Transverse colon (tissue), 4 donors: ENCODE measurements around the gene NUTF2. TPM values are rescaled to one million over a fixed set of nuclear protein-coding genes. Genes with fewer than 3 reads are reported as not detected.
"Not testable (repeated sequence)": the region's sequence is repeated elsewhere in the genome, so short reads cannot be mapped to it uniquely, and the experiment has no call there.

Source experiments
- DNase-seq: peaks from one replicate; pipeline ENCODE4 v3.0.0-alpha.2; 2019
- H3K27ac ChIP-seq, 4 donors: fragments of 200-600 bp; sonication (generic); 2 replicates each; pipeline ENCODE4 v1.5.1; 2016 to 2018; ENCODE audit warnings: inconsistent platforms in 4 of 4
- H3K27me3 ChIP-seq: fragments of 200-600 bp; sonication (generic); 2 replicates; pipeline ENCODE4 v1.5.1; 2017; ENCODE audit warnings: inconsistent platforms
- H3K36me3 ChIP-seq, 4 donors: fragments of 200-600 bp; sonication (generic); 2 replicates each; pipeline ENCODE4 v1.5.1; 2017 to 2019; ENCODE audit warnings: inconsistent platforms in 4 of 4
- H3K4me1 ChIP-seq, 4 donors: fragments of 200-600 bp; sonication (generic); 2 replicates each; pipeline ENCODE4 v1.5.1; 2017 to 2020; ENCODE audit warnings: inconsistent platforms in 4 of 4
- H3K4me3 ChIP-seq, 4 donors: fragments of 200-600 bp; sonication (generic); 1 replicate in 1 of 4; 2 replicates in 3 of 4; pipeline versions ENCODE4 v1.5.1 to v1.6.1; 2017 to 2019; ENCODE audit warnings: inconsistent platforms in 4 of 4
- H3K9me3 ChIP-seq, 2 donors: fragments of 200-600 bp; sonication (generic); 2 replicates each; pipeline ENCODE4 v1.5.1; 2017 to 2019; ENCODE audit warnings: inconsistent platforms in 2 of 2
- EP300 ChIP-seq: sonication (generic); formaldehyde crosslinking; IDR thresholded peaks from one replicate; pipeline ENCODE4 v1.6.1; 2017; ENCODE audit warnings: antibody characterized with exemption, low read depth
- POLR2A ChIP-seq: fragments of 450-650 bp; IDR thresholded peaks from one replicate; pipeline ENCODE4 v1.6.1; 2016; ENCODE audit warnings: antibody characterized with exemption, mild to moderate bottlenecking, moderate library complexity
- POLR2AphosphoS5 ChIP-seq, 3 donors: sonication (generic); formaldehyde crosslinking; IDR thresholded peaks; one replicate each; pipeline ENCODE4 v1.6.1; 2016; ENCODE audit warnings: antibody characterized with exemption in 3 of 3
- WGBS, 2 donors: methylation state at CpG; one replicate each; pipeline ENCODE4 v1.1.5; 2018; ENCODE audit warnings: low coverage in 1 of 2; 5-methylcytosine and 5-hydroxymethylcytosine counted together
- in situ Hi-C, 4 donors: fragments of 200-750 bp; cut with MboI; loops; one replicate each; pipeline versions ENCODE4 v1.15.0 to v1.15.1; 2017; ENCODE audit warnings: low sequenced_read_pairs in 3 of 4, low pct_ligation_motif_present in 1 of 4, low pct_unique_long_range_greater_than_20kb in 1 of 4
- intact Hi-C: fragments of 100-400 bp; cut with DNase I; formaldehyde crosslinking; loops from one replicate; pipeline ENCODE4 v1.15.1; 2023; ENCODE audit warnings: low total_unique reads
- total RNA-seq, 4 donors: library from RNA; depleted of rRNA; stranded (reverse); fragments of >200 nt; gene quantifications; one replicate each; pipeline ENCODE4 v1.1.0, GENCODE V29; 2016
- TF ChIP-seq, protein P1 (sequence below), 5 experiments: fragments of 200-600 bp in 3 of 5; fragments of 450-650 bp in 2 of 5; sonication (generic) in 3 of 5; IDR thresholded peaks; 1 replicate in 2 of 5; 2 replicates in 3 of 5; pipeline ENCODE4 v1.5.1; 2016 to 2017; ENCODE audit warnings: antibody characterized with exemption in 5 of 5, inconsistent platforms in 3 of 5, mild to moderate bottlenecking in 2 of 5, moderate library complexity in 1 of 5

NUTF2 gene
- total RNA-seq, 4 donors from 2014 or later: 75.2 to 131 (median 89.0) TPM

- DNase-seq: no peak
- 0% methylated on average over 3 of the region's 3 CpGs; no CpG with 5 or more reads in 1 of the 2 donors for WGBS, 2 donors
- intact Hi-C loops: no loop called here
- Histone ChIP-seq H3K4me1 (peaks cover 0 to 18% (median 9%) of the 10 kb centered on the region in 4 donors), H3K27me3 (no peaks in the 10 kb centered on the region), H3K36me3 (peaks cover 0 to 10% (median 0%) of the 10 kb centered on the region in 4 donors), H3K27ac (peak overlapping the region; percentile 71 to 86 (median 84)), H3K4me3 (peak overlapping the region; percentile 71 to 97 (median 84)), H3K9me3 (no peaks in the 10 kb centered on the region)
- TF ChIP-seq EP300 (no peak), POLR2A (no peak)
- TF ChIP-seq, protein P1, sequence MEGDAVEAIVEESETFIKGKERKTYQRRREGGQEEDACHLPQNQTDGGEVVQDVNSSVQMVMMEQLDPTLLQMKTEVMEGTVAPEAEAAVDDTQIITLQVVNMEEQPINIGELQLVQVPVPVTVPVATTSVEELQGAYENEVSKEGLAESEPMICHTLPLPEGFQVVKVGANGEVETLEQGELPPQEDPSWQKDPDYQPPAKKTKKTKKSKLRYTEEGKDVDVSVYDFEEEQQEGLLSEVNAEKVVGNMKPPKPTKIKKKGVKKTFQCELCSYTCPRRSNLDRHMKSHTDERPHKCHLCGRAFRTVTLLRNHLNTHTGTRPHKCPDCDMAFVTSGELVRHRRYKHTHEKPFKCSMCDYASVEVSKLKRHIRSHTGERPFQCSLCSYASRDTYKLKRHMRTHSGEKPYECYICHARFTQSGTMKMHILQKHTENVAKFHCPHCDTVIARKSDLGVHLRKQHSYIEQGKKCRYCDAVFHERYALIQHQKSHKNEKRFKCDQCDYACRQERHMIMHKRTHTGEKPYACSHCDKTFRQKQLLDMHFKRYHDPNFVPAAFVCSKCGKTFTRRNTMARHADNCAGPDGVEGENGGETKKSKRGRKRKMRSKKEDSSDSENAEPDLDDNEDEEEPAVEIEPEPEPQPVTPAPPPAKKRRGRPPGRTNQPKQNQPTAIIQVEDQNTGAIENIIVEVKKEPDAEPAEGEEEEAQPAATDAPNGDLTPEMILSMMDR (IDR thresholded peaks at IDR 0.05): no peak
- in situ Hi-C loops: no loop called here
Measured at GRCh38 chr16:67833030-67833414, 13.7 kb upstream of the NUTF2 start.

GRCh38 chr16:67833415-67834241 is 13.1 kb upstream of the NUTF2 start:
- Histone ChIP-seq H3K4me1 (peaks cover 0 to 18% (median 9%) of the 10 kb centered on the region in 4 donors), H3K27me3 (no peaks in the 10 kb centered on the region), H3K27ac (peak overlapping the region; percentile 71 to 86 (median 84)), H3K9me3 (no peaks in the 10 kb centered on the region), H3K36me3 (peaks cover 0 to 10% (median 0%) of the 10 kb centered on the region in 4 donors), H3K4me3 (peak overlapping the region; percentile 71 to 97 (median 84))
- TF ChIP-seq EP300: no peak
- TF ChIP-seq POLR2AphosphoS5 (IDR thresholded peaks at IDR 0.05): peak; percentile 74 to 85 (median 80)
- TF ChIP-seq POLR2A: peak; percentile 70
- 0% methylated on average over 39 of the region's 49 CpGs; no CpG with 5 or more reads in 1 of the 2 donors for WGBS, 2 donors
- peak; percentile 96 for DNase-seq
- intact Hi-C loops: no loop called here
- in situ Hi-C loops: no loop called here

GRCh38 chr16:67834242-67834614 is 12.5 kb upstream of the NUTF2 start:
- TF ChIP-seq POLR2A (no peak), POLR2AphosphoS5 (IDR thresholded peaks at IDR 0.05) (no peak), EP300 (no peak)
- TF ChIP-seq, protein P1 (IDR thresholded peaks at IDR 0.05): no peak
- no peaks in the 10 kb centered on the region for H3K9me3 ChIP-seq
- in situ Hi-C loops (no loop called here), intact Hi-C loops (no loop called here)
- H3K36me3 ChIP-seq: peaks cover 0 to 10% (median 0%) of the 10 kb centered on the region in 4 donors
- H3K4me1 ChIP-seq: peaks cover 0 to 18% (median 9%) of the 10 kb centered on the region in 4 donors
- peak overlapping the region; percentile 71 to 86 (median 84) for H3K27ac ChIP-seq
- no peaks in the 10 kb centered on the region for H3K27me3 ChIP-seq
- DNase-seq: no peak
- 61 to 82% methylated on average over 3 to 10 of the region's 10 CpGs for WGBS, 2 donors
- H3K4me3 ChIP-seq: peak overlapping the region in 3 of 4 donors; percentile 71 to 97 (median 78)

DNA sequence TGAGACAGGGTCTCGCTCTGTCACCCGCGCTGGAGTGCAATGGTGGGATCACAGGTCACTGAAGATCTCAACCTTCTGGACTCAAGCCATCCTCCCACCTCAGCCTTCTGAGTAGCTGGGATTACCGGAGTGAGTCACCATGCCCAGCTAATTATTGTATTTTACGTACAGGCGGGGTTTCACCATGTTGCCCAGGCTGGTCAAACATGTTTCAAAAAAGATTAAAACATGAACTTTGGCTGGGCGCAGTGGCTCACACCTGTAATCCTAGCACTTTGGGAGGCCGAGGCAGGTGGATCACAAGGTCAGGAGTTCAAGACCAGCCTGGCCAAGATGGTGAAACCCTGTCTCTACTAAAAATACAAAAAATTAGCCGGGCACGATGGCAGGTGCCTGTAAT is 9.5 kb upstream of the NUTF2 start:
- in situ Hi-C loops, H3K9me3 ChIP-seq, H3K36me3 ChIP-seq, DNase-seq, intact Hi-C loops, H3K27ac ChIP-seq, H3K27me3 ChIP-seq, H3K4me3 ChIP-seq: not testable (repeated sequence)
- 72 to 77% methylated on average over 6 to 10 of the region's 10 CpGs for WGBS, 2 donors
- peaks cover 3 to 23% (median 13%) of the 10 kb centered on the region in 4 donors for H3K4me1 ChIP-seq

DNA sequence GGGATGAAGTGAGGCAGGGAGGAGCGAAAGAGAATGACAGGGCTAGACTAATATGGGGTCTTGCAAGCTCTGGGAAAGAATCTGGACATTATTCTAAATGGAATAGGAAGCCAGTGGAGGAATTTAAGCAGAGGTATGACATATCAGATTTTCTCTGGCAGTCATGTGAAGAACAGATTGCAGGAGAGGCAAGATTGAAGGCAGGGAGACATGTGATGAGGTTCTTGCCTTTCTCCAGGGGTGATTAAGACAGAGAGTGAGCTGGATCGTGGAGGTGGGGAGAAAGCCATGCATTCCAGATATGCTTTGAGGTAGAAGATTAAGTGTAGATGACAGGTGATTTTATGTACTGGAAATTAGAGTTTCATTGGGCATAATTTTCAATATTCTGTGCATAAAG is 8.9 kb upstream of the NUTF2 start:
- in situ Hi-C loops: no loop called here
- Histone ChIP-seq H3K4me1 (peaks cover 3 to 17% (median 8%) of the 10 kb centered on the region in 4 donors), H3K27ac (no peak overlapping the region), H3K4me3 (no peak overlapping the region), H3K27me3 (no peaks in the 10 kb centered on the region), H3K36me3 (no peaks in the 10 kb centered on the region), H3K9me3 (no peaks in the 10 kb centered on the region)
- 86 to 88% methylated on average over 2 of the region's 2 CpGs for WGBS, 2 donors
- DNase-seq: no peak
- TF ChIP-seq, protein P1 (IDR thresholded peaks at IDR 0.05): no peak
- TF ChIP-seq EP300 (no peak), POLR2AphosphoS5 (IDR thresholded peaks at IDR 0.05) (no peak), POLR2A (no peak)
- intact Hi-C loops: no loop called here
